Measurements from ENCODE around the gene NOXRED1. TPM values are rescaled to one million over a fixed set of nuclear protein-coding genes. Genes with fewer than 3 reads are reported as not detected.
A peak's percentile ranks its signal among the peaks of the same experiment; 100 is the strongest.

The NOXRED1 gene
- polyA plus RNA-seq, 4 donors, result 0.96 to 3.7 (median 2.7) TPM

DNA sequence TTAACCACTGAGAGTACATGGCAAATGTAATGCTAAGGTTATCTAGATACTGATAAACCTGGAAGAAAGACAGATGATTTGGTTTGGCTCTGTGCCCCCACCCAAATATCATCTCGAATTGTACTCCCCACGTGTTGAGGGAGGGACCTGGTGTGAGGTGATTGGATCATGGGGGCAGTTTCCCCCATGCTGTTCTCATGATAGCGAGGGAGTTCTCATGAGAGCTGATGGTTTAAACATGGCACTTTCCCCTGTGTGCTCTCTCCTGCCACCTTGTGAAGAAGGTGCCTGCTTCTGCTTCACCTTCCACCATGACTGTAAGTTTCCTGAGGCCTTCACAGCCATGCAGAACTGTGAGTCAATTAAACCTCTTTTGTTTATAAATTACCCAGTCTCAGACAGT lies 14.2 kb downstream of the NOXRED1 start:
- no peak for DNase-seq (ENCODE audit: low read depth in 4 of 4, low spot score in 3 of 4)

GRCh38 chr14:77407158-77407557 lies 16.2 kb downstream of the NOXRED1 start:
- no peak for DNase-seq (ENCODE audit: low read depth in 4 of 4, low spot score in 3 of 4)

GRCh38 chr14:77406718-77407117 lies 16.6 kb downstream of the NOXRED1 start:
- no peak for DNase-seq (ENCODE audit: low read depth in 4 of 4, low spot score in 3 of 4)

DNA sequence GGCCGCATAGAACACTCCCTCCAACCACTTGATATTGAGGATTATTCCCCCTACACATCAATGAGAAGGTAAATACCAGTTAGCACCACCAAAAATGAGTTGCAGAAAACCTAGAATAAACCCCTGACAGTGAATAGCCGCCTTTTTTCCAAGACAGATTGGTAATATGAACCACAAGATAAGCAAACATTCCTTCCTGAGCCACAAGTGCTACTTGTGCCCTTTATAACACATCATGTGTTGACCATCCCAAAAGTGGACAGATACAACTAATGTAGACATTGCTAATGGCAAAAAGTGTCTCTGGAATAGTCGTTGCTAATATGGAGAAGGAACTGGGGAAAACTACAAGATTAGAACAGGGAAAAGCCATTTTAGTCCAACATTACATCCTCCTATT lies 17.2 kb downstream of the NOXRED1 start:
- no peak for DNase-seq (ENCODE audit: low read depth in 4 of 4, low spot score in 3 of 4)

DNA sequence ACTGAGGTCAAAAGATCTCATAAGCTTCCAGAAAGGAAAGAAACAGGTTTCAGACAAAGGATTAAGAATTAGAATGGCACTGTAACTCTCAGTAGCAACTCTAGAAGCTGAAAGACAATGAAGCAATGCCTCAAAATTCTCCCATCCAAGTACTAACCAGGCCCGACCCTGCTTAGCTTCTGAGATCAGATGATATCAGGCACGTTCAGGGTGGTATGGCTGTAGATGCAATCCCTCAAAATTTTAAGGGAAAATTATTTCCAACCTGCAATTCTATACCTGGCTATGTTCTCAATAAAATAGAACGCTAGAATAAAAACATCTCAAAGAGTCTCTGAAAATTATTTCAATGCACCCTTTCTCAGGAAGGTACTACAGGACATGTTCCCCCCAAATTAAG lies 19.6 kb downstream of the NOXRED1 start:
- no peak for DNase-seq (ENCODE audit: low read depth in 4 of 4, low spot score in 3 of 4)

DNA sequence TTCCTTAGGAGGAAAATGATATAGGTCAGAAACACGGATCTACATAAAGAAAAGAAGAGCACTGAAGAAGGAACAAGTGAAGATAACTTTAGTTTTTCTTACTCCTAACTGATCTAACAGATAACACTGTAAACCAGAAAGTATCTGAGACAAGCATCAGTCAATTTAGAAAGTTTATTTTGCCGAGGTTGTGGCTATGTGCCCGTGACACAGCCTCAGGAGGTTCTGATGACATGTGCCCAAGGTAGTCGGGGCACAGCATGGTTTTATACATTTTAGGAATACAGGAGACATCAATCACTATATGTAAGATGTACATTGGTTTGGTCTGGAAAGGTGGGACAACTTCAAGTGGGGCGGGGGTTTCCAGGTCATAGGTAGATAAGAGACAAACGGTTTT lies 23.1 kb downstream of the NOXRED1 start:
- no peak for DNase-seq (ENCODE audit: low read depth in 4 of 4, low spot score in 3 of 4)

GRCh38 chr14:77390188-77390587 lies 33.1 kb downstream of the NOXRED1 start:
- DNase-seq (ENCODE audit: low read depth in 4 of 4, low spot score in 3 of 4), result no peak

- no peak for DNase-seq (ENCODE audit: low read depth in 4 of 4, low spot score in 3 of 4)
Observed at GRCh38 chr14:77378701-77379100, 44.6 kb downstream of the NOXRED1 start.

- DNase-seq (ENCODE audit: low read depth in 4 of 4, low spot score in 3 of 4), result no peak
Observed at GRCh38 chr14:77377502-77377844, 45.9 kb downstream of the NOXRED1 start.

DNA sequence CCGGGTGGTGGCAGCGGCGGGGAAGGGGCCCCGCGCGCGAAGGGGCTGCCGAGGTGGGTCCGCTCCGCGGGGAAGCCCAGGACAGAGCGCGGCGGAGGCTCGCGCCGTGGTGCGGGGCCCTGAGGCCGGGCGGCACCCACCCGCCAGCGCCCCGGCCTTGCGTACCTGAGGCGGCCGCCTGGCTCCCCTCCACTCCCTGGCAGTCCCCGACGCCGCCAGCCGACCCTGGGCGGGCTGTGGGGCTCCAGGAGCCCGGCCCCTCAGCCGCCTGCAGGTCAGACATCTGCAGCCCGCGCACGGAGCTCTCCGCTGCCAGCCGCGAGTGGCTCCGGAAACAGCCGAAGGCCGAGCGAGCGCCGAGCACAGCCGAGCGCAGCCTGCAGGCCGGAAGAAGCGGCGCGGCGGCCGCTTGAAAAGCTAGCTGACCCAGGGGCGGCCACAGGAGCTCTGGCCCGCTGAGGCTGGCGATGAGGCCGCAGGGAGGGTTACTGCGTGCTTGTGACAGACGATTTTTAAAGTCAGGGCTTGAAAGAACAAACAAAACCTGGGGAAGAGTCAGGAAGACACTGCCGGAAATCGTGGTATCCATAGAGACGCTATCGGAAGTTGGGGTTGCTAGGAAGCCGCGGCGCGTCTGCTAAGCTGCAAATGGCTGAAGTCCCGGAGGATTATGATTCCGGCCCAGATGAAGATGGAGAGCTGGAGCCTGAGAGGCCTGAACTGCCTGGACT lies 46.4 kb downstream of the NOXRED1 start, which contains the start of the genes SAMD15 and TMED8:
TSS of gene SAMD15 (plus strand) at position 609 of the 731 bp plus-strand sequence. CDS start at position 649, 40 bp downstream.
TSS of gene TMED8 (minus strand) at position 324 of the 731 bp plus-strand sequence. CDS start at position 283, 41 bp downstream.
- DNase-seq (ENCODE audit: low read depth in 4 of 4, low spot score in 3 of 4), result peak; percentile 71 to 77 (median 74)

GRCh38 chr14:77375973-77376770 lies 47.2 kb downstream of the NOXRED1 start:
- peak in 2 of 4 donors; percentile 12 to 16 for DNase-seq (ENCODE audit: low read depth in 4 of 4, low spot score in 3 of 4)

GRCh38 chr14:77375164-77375950 lies 48.0 kb downstream of the NOXRED1 start:
- DNase-seq (ENCODE audit: low read depth in 4 of 4, low spot score in 3 of 4), result no peak

DNA sequence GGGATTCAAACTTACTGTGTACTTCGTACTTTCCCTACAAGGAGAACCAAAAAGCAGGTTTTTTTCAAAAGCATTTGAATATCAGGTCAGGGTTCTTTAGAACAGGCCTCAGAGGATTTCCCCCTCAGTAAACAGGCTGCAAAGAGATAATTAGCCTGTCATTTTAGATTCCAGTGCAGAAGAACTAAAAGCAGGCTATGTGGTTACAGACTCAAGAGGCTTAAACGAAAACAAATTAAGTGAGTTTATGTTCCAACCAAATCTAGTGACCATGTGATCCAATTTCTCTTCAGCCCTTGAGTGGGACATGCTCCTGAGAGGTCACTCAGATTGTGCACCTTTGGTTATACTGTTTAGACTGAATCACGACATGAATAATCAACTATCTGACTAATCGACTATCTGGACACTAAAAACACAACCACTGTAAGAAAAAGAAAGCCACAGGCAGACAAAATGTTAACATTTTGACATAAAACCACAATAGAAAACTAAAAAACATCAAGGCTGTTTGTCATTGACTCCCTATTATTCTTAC lies 51.0 kb downstream of the NOXRED1 start:
- peak in 1 of 4 donors; percentile 27 for DNase-seq (ENCODE audit: low read depth in 4 of 4, low spot score in 3 of 4)

- DNase-seq (ENCODE audit: low read depth in 4 of 4, low spot score in 3 of 4), result no peak
Observed at GRCh38 chr14:77369285-77369684, 54.0 kb downstream of the NOXRED1 start.

DNA sequence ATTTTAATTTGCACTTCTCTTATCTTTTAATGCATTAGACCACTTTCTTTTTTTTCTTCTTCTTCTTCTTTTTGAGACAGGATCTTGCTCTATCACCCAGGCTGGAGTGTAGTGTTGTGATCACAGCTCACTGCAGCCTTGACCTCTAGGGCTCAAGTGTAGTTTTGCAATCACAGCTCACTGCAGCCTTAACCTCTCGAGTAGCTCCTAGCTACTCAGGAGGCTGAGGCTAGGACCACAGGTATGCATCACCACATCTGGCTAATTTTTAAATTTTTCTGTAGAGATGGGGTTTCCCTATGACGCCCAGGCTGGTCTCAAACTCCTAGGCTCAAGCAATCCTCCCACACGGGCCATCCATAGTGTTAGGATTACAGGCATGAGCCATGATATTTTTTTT lies 59.2 kb downstream of the NOXRED1 start:
- DNase-seq (ENCODE audit: low read depth in 4 of 4, low spot score in 3 of 4), result no peak

- no peak for DNase-seq (ENCODE audit: low read depth in 4 of 4, low spot score in 3 of 4)
Observed at GRCh38 chr14:77359626-77360025, 63.7 kb downstream of the NOXRED1 start.

- DNase-seq (ENCODE audit: low read depth in 4 of 4, low spot score in 3 of 4), result no peak
Observed at GRCh38 chr14:77356899-77357298, 66.4 kb downstream of the NOXRED1 start.

- DNase-seq (ENCODE audit: low read depth in 4 of 4, low spot score in 3 of 4), result no peak
Observed at GRCh38 chr14:77355811-77356210, 67.5 kb downstream of the NOXRED1 start.

DNA sequence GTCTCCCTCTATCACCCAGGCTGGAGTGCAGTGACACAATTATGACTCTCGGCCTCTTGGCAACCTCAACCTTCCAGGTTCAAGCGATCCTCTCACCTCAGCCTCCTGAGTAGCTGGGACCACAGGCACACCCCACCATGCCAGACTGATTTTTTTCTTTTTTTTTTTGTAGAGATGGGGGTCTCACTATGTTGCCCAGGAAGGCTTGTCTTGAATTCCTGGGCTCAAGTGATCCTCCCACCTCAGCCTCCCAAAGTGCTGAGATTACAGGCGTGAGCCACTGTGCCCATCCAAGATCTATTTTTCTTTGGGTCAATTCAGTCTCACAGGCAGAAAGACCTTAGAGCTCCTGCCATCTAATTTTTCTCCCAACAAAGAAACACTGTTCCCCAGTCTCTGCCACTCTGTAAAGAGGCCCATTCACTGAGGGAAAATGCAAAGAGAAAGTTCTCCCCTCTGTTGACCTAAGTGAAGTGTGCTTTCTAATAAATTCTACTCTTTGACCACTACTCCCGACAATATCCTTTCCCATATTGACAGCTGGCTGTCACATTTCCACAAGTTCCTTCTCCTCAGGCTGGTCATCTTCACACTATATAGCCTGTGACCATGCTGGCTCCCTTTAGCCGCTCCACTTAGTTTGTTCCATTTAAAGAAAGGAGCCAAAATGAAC lies 69.7 kb downstream of the NOXRED1 start:
- no peak for DNase-seq (ENCODE audit: low read depth in 4 of 4, low spot score in 3 of 4)

GRCh38 chr14:77347751-77348150 lies 75.6 kb downstream of the NOXRED1 start:
- peak in 2 of 4 donors; percentile 12 to 21 for DNase-seq (ENCODE audit: low read depth in 4 of 4, low spot score in 3 of 4)

Measured in left renal pelvis (tissue), 4 donors.